Endothelial cell of umbilical vein (primary cell): ENCODE data around the gene ATXN7L1. TPM values are rescaled to one million over a fixed set of nuclear protein-coding genes. Genes with fewer than 3 reads are reported as not detected.

Experiments used
- BruUV-seq: library from RNA; stranded (reverse); fragments of 400-500 nt; replicated peaks from 2 replicates; lab custom pipeline; 2021; lab: Mats Ljungman, UMichigan
- CTCF ChIA-PET: fragments of 300-600, 350-600 bp; sonication (Branson Sonifier 250); formaldehyde crosslinking; loops from one replicate; lab custom pipeline; 2021; ENCODE audit warnings: antibody characterized with exemption, inconsistent platforms; lab: Charles Lee
- POLR2A ChIA-PET: fragments of 300-600, 350-600 bp; sonication (Branson Sonifier 250); formaldehyde crosslinking; loops from one replicate; lab custom pipeline; 2021; ENCODE audit warnings: antibody characterized with exemption, inconsistent platforms; lab: Charles Lee
- DNase-seq: peaks from one replicate; pipeline ENCODE4 v3.0.0-alpha.2; 2011; ENCODE audit warnings: low read depth, low spot score
- FAIRE-seq: peaks from 2 replicates; lab custom pipeline; 2011; peaks lifted over from hg19 to GRCh38; lab: Jason Lieb, UNC
- H2AFZ ChIP-seq: 2 replicates; pipeline ENCODE4 v1.6.0; 2012; ENCODE audit warnings: low read depth, low read length, control low read depth, inconsistent platforms
- H3K27ac ChIP-seq: 2 replicates; pipeline ENCODE4 v1.5.1; 2011; ENCODE audit warnings: low read depth, mild to moderate bottlenecking, control low read depth, low read length, moderate library complexity; ENCODE audit not compliant: insufficient read depth
- H3K27me3 ChIP-seq, 2 experiments: 2 replicates each; pipeline versions ENCODE4 v1.6.0 to v1.6.1; 2011; ENCODE audit warnings: low read length in 2 of 2, mixed read lengths in 1 of 2; ENCODE audit not compliant: control insufficient read depth in 2 of 2, insufficient read depth in 2 of 2
- H3K36me3 ChIP-seq, 2 experiments: 2 replicates in 1 of 2; 3 replicates in 1 of 2; pipeline ENCODE4 v1.5.1; 2011; ENCODE audit warnings: low read length in 2 of 2, mild to moderate bottlenecking in 1 of 2, moderate library complexity in 1 of 2; ENCODE audit not compliant: control insufficient read depth in 2 of 2, insufficient read depth in 2 of 2; ENCODE audit errors: extremely low read depth in 1 of 2
- H3K4me1 ChIP-seq: 3 replicates; pipeline ENCODE4 v1.5.1; 2011; ENCODE audit warnings: mild to moderate bottlenecking, low read length; ENCODE audit not compliant: control insufficient read depth, insufficient read depth; ENCODE audit errors: extremely low read depth
- H3K4me2 ChIP-seq: 2 replicates; pipeline ENCODE4 v1.6.1; 2011; ENCODE audit warnings: low read length, control low read depth, mixed read lengths; ENCODE audit not compliant: insufficient read depth
- H3K4me3 ChIP-seq, 3 experiments: fragments of 200-600 bp in 1 of 3; sonication (generic), shearing (Covaris generic) in 1 of 3; replicated peaks in 1 of 3; 2 replicates each; pipeline ENCODE4 v1.5.1; 2011 to 2016; ENCODE audit warnings: control low read depth in 3 of 3, low read length in 3 of 3, mild to moderate bottlenecking in 2 of 3, inconsistent platforms in 1 of 3, low read depth in 1 of 3, moderate library complexity in 1 of 3; ENCODE audit not compliant: insufficient read depth in 1 of 3
- H3K79me2 ChIP-seq: 2 replicates; pipeline ENCODE4 v1.6.0; 2012; ENCODE audit warnings: low read length, inconsistent platforms; ENCODE audit not compliant: control insufficient read depth, insufficient read depth
- H3K9ac ChIP-seq: replicated peaks from 2 replicates; pipeline ENCODE3; 2011; ENCODE audit warnings: low read length, control low read depth; ENCODE audit not compliant: insufficient read depth; ENCODE audit errors: extremely low read depth
- H3K9me1 ChIP-seq: replicated peaks from 3 replicates; pipeline ENCODE4 v1.6.0; 2011; ENCODE audit warnings: mild to moderate bottlenecking, low read length; ENCODE audit not compliant: control insufficient read depth, insufficient read depth; ENCODE audit errors: extremely low read depth
- H3K9me3 ChIP-seq: replicated peaks from 2 replicates; pipeline ENCODE4 v1.5.1; 2012; ENCODE audit warnings: low read length, inconsistent platforms; ENCODE audit not compliant: control insufficient read depth, insufficient read depth
- H4K20me1 ChIP-seq: replicated peaks from 2 replicates; pipeline ENCODE3; 2011; ENCODE audit warnings: mild to moderate bottlenecking, low read length; ENCODE audit not compliant: control insufficient read depth, insufficient read depth; ENCODE audit errors: extremely low read depth
- EZH2 ChIP-seq: IDR thresholded peaks from 2 replicates; pipeline ENCODE4 v1.6.1; 2012; ENCODE audit warnings: borderline replicate concordance, low read depth, mild to moderate bottlenecking, moderate library complexity, low read length, inconsistent platforms; ENCODE audit not compliant: severe bottlenecking
- FOS ChIP-seq: IDR thresholded peaks from 2 replicates; pipeline ENCODE4 v1.6.1; 2011; ENCODE audit warnings: mild to moderate bottlenecking, low read length, moderate library complexity, borderline replicate concordance; ENCODE audit not compliant: insufficient read depth
- GATA2 ChIP-seq: IDR thresholded peaks from 2 replicates; pipeline ENCODE4 v1.7.0; 2011; ENCODE audit warnings: low read depth, mild to moderate bottlenecking, moderate library complexity, mixed read lengths, low read length; ENCODE audit not compliant: insufficient read length, insufficient read depth
- MYC ChIP-seq: IDR thresholded peaks from one replicate; pipeline ENCODE4 v1.6.1; 2011; ENCODE audit warnings: mild to moderate bottlenecking, low read depth, low read length
- POLR2A ChIP-seq: IDR thresholded peaks from 2 replicates; pipeline ENCODE4 v1.6.1; 2012; ENCODE audit warnings: low read depth, mild to moderate bottlenecking, control low read depth, low read length
- POLR2AphosphoS5 ChIP-seq: IDR thresholded peaks from 2 replicates; pipeline ENCODE4 v1.6.1; 2012; ENCODE audit warnings: low read depth, mild to moderate bottlenecking, control low read depth, low read length, moderate library complexity; ENCODE audit not compliant: insufficient read depth
- dilution Hi-C: fragments of 300-500 bp; cut with MboI; formaldehyde crosslinking; loops from one replicate; pipeline ENCODE4 v1.15.0; 2019; ENCODE audit warnings: low sequenced_read_pairs; ENCODE audit not compliant: extremely low pct_ligation_motif_present
- intact Hi-C: fragments of 100-400 bp; cut with micrococcal nuclease; formaldehyde crosslinking; loops from one replicate; pipeline ENCODE4 v1.10.0; 2022
- polyA plus RNA-seq, 4 experiments: library from polyadenylated mRNA; depleted of rRNA in 3 of 4; stranded (reverse) in 3 of 4; unstranded in 1 of 4; fragments of >200 nt; gene quantifications; 2 replicates each; pipeline versions ENCODE4 v1.2.1 to v1.2.3, GENCODE V29; 2011 to 2012; ENCODE audit warnings: missing spikeins in 1 of 4
- total RNA-seq: library from RNA; stranded (reverse); gene quantifications from 2 replicates; pipeline ENCODE4 v1.2.3, GENCODE V29; 2021
- TF ChIP-seq, protein P1 (sequence below), 2 donors: IDR thresholded peaks; 1 replicate in 1 of 2; 2 replicates in 1 of 2; pipeline ENCODE4 v1.5.1; 2011; ENCODE audit warnings: low read length in 2 of 2, mild to moderate bottlenecking in 2 of 2, moderate library complexity in 2 of 2, control low read depth in 1 of 2, inconsistent platforms in 1 of 2, low read depth in 1 of 2; ENCODE audit not compliant: insufficient read depth in 1 of 2; ENCODE audit errors: extremely low read depth in 1 of 2

The ATXN7L1 gene
- total and polyA plus RNA-seq, 2 donors (not counting 3 experiments of a cell fraction or from before 2014, with no cell fraction given), result 4.6 to 15.6 TPM

DNA sequence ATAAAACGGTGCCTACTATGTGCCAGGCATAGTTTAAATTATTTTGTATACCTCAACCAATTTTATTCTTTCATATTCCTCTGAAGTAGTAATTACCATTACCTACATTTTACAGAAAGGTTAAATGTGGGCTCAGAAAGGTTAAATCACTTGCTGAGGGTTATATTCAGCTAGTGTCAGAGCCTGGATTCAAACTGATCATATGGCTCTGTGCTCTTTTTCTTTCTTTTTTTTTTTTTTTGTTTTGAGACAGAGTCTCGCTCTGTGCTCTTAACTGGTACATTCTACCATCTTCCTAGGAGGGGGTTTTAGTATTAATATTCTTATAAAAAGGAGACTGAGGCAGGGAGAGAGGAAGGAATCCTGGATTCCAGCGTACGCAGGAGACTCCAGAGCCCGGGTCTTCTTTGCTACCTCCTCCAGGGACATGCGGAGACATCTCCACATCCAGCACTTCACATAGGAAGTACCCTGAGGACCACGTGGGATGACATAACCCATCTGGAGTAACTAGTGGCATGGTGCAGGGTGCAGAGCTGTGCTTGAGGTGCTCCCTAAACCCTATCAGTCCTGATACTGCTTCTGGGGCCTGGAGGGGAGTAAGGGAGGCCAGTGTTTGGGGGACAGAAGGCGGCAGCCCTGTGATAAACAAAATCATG is 29.6 kb upstream of the ATXN7L1 start:
- TF ChIP-seq POLR2AphosphoS5 (no peak), FOS (no peak)
- ChIA-PET POLR2A (no interaction called here), CTCF (interaction anchor here (0.7 to 1.4 kb wide), 3 partner anchors 21 to 145 kb away, joined by 3 to 5 read pairs (median 3); no protein-coding TSS in a partner anchor)
- no peaks in the 10 kb centered on the region for H3K4me1 ChIP-seq
- H3K36me3 ChIP-seq, result no peaks in the 10 kb centered on the region
- intact Hi-C loops, result no loop called here
- no peak overlapping the region for H3K4me2 ChIP-seq
- peaks cover 0 to 4% of the 10 kb centered on the region in 2 experiments for H3K27me3 ChIP-seq
- H3K27ac ChIP-seq, result no peak overlapping the region
- no peak overlapping the region for H3K4me3 ChIP-seq
- H4K20me1 ChIP-seq, result no peaks in the 10 kb centered on the region
- DNase-seq, result no peak
- H3K9me3 ChIP-seq, result no peaks in the 10 kb centered on the region
- no peak overlapping the region for H3K9ac ChIP-seq
- no peaks in the 10 kb centered on the region for H3K9me1 ChIP-seq
- dilution Hi-C loops, result no loop called here
- no TSS peak for BruUV-seq
- H2AFZ ChIP-seq, result no peak overlapping the region
- no peaks in the 10 kb centered on the region for H3K79me2 ChIP-seq
- no peak for FAIRE-seq

DNA sequence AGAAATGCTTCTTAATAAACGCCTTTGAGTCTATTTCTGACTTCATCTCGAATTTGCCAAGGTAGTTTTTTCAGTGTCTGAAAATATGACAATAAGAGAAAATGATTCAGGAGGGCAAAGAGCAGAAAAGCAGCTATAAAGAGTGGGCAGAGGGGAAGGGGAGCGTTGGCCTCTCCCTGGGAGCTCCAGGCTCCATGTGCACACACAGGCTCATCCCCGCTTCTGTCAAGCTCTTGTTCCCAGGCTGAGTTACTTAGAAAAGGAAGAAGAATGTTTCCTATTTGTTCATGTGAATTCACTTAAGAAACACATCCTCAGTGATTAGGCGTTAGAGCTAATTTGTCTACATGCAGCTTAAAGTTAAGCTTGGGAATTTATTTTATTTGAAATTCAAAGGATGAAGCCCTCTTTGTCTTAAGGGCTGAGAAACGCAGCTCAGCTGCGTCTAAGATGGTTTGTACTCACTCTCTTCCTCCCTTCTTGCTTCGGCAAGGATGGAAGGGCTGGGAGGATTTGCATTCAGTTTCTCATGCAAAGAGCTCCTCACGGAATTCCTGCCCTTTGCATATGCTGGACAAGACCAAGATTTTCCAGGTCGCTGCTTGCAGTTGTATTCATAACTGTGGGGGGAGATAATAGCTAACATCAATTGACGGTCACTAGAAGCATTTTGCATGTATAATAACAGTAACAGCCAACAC is 29.0 kb upstream of the ATXN7L1 start:
- no peak overlapping the region for H3K27ac ChIP-seq
- H3K4me1 ChIP-seq, result no peaks in the 10 kb centered on the region
- no peak for TF ChIP-seq EZH2
- TF ChIP-seq GATA2, result no peak
- TF ChIP-seq MYC, result no peak
- TF ChIP-seq POLR2A, result no peak
- TF ChIP-seq, protein P1, sequence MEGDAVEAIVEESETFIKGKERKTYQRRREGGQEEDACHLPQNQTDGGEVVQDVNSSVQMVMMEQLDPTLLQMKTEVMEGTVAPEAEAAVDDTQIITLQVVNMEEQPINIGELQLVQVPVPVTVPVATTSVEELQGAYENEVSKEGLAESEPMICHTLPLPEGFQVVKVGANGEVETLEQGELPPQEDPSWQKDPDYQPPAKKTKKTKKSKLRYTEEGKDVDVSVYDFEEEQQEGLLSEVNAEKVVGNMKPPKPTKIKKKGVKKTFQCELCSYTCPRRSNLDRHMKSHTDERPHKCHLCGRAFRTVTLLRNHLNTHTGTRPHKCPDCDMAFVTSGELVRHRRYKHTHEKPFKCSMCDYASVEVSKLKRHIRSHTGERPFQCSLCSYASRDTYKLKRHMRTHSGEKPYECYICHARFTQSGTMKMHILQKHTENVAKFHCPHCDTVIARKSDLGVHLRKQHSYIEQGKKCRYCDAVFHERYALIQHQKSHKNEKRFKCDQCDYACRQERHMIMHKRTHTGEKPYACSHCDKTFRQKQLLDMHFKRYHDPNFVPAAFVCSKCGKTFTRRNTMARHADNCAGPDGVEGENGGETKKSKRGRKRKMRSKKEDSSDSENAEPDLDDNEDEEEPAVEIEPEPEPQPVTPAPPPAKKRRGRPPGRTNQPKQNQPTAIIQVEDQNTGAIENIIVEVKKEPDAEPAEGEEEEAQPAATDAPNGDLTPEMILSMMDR (IDR thresholded peaks at IDR 0.05; ENCODE audit: extremely low read depth in 1 of 2, insufficient read depth in 1 of 2, low read depth in 1 of 2, low read length in 2 of 2), result no peak
- H3K27me3 ChIP-seq, result peaks cover 0 to 4% of the 10 kb centered on the region in 2 experiments
- no peaks in the 10 kb centered on the region for H3K9me1 ChIP-seq
- CTCF ChIA-PET, result interaction anchor here (0.7 to 1.4 kb wide), 3 partner anchors 20 to 144 kb away, joined by 3 to 5 read pairs (median 3); no protein-coding TSS in a partner anchor
- intact Hi-C loops (no loop called here), dilution Hi-C loops (no loop called here)
- DNase-seq, result no peak
- H3K79me2 ChIP-seq, result no peaks in the 10 kb centered on the region
- H3K36me3 ChIP-seq, result no peaks in the 10 kb centered on the region
- POLR2A ChIA-PET, result no interaction called here
- no peak overlapping the region for H3K9ac ChIP-seq
- H4K20me1 ChIP-seq, result no peaks in the 10 kb centered on the region
- no peak overlapping the region for H3K4me2 ChIP-seq
- no peaks in the 10 kb centered on the region for H3K9me3 ChIP-seq
- no peak overlapping the region for H3K4me3 ChIP-seq
- no peak overlapping the region for H2AFZ ChIP-seq
- FAIRE-seq, result no peak
- no TSS peak for BruUV-seq
